ENCODE data around the gene CCT7. TPM values are rescaled to one million over a fixed set of nuclear protein-coding genes. Genes with fewer than 3 reads are reported as not detected.

CCT7 gene
- total and polyA plus RNA-seq, 2 donors (not counting 1 experiment from before 2014, with no cell fraction given): 94.4 to 160 TPM

- Histone ChIP-seq H3K79me2 (ENCODE audit: control insufficient read depth, insufficient read depth, low read length) (no peaks in the 10 kb centered on the region), H3K9me3 (ENCODE audit: control extremely low read depth in 1 of 3, control insufficient read depth in 2 of 3, insufficient read depth in 1 of 3, low read length in 2 of 3) (no peaks in the 10 kb centered on the region), H3K27ac (ENCODE audit: low read length in 2 of 2) (no peak overlapping the region), H3K27me3 (replicated peaks in 1 of 4; ENCODE audit: control extremely low read depth in 1 of 4, control insufficient read depth in 3 of 4, insufficient read depth in 4 of 4, low read length in 3 of 4) (no peaks in the 10 kb centered on the region), H4K20me1 (ENCODE audit: control insufficient read depth, insufficient read depth, low read length, poor library complexity, severe bottlenecking) (peaks cover 4% of the 10 kb centered on the region), H3K36me3 (replicated peaks in 1 of 2; ENCODE audit: control extremely low read depth in 1 of 2, control insufficient read depth in 1 of 2, extremely low read depth in 1 of 2, insufficient read depth in 2 of 2, low read length in 1 of 2) (peaks cover 0 to 54% of the 10 kb centered on the region in 2 experiments), H2AFZ (ENCODE audit: insufficient read depth, low read depth, low read length, poor library complexity, severe bottlenecking) (no peak overlapping the region), H3K9ac (ENCODE audit: low read length) (no peak overlapping the region), H3K4me2 (replicated peaks; ENCODE audit: low read depth, low read length, poor library complexity, severe bottlenecking) (no peak overlapping the region), H3K4me1 (ENCODE audit: control insufficient read depth in 2 of 2, insufficient read depth in 2 of 2, low read length in 2 of 2) (no peaks in the 10 kb centered on the region), H3K4me3 (ENCODE audit: control extremely low read depth in 1 of 5, extremely low read depth in 1 of 5, insufficient read depth in 1 of 5, low read depth in 2 of 5, low read length in 4 of 5) (no peak overlapping the region)
- intact Hi-C loops (cut with micrococcal nuclease): no loop called here
- no peaks in the 10 kb centered on the region for H3K9me3 Mint-ChIP-seq (ENCODE audit: insufficient read depth)
- no peak overlapping the region for H3K4me3 Mint-ChIP-seq
- TF ChIP-seq EZH2 (IDR thresholded peaks at IDR 0.05; ENCODE audit: borderline replicate concordance, insufficient read depth, low read depth, low read length, poor library complexity, severe bottlenecking): no peak
- TF ChIP-seq CTCF (IDR thresholded peaks at IDR 0.05): no peak
- H3K27me3 Mint-ChIP-seq: no peaks in the 10 kb centered on the region
- no peak for DNase-seq
- 100% methylated on average over 1 of the region's 4 CpGs for WGBS (ENCODE audit: insufficient coverage)
- no peaks in the 10 kb centered on the region for H3K4me1 Mint-ChIP-seq
- no peak overlapping the region for H3K27ac Mint-ChIP-seq
- ChIA-PET CTCF (no interaction called here), POLR2A (no interaction called here)
- ATAC-seq (ENCODE audit: low read depth): no peak
Measured at GRCh38 chr2:73255007-73255644, 21.0 kb downstream of the CCT7 start.

DNA sequence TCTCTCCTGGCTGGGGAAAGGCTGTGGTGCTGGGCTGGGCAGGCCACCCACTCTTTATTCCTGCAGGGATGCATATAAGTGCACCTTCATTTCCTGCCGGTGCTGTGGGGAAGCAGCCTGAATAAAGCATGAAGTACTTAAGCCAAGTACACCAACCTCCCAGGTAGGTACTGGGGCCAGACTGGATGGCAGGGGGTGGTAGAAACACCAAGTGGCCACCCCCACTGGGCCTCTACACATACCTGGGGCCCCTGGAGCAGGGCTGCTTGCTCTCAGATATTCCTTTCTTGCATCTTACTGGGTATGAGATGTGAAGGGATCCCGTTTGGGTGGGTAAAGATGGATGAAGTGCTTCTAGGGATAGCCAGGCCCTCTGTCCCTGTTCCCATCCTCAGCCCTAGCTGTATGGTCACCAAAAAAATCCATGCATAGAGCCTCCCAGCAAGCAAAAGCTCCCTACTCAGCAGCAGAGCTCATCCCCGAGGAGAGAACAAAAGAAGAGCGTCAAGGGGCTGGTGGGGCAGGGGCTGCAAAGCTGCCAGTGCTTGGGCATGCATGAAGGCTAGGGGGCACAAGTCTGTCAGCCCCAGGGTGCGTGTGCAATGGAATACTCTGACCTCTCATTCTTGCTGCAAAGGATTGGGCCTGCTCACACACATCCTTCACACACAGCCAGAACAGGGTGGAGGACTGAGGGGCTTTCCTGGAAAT lies 22.0 kb downstream of the CCT7 start:
- no peaks in the 10 kb centered on the region for H3K27me3 ChIP-seq (replicated peaks in 1 of 4; ENCODE audit: control extremely low read depth in 1 of 4, control insufficient read depth in 3 of 4, insufficient read depth in 4 of 4, low read length in 3 of 4)
- no peaks in the 10 kb centered on the region for H3K79me2 ChIP-seq (ENCODE audit: control insufficient read depth, insufficient read depth, low read length)
- Mint-ChIP-seq H3K27ac (no peak overlapping the region), H3K9me3 (ENCODE audit: insufficient read depth) (no peaks in the 10 kb centered on the region), H3K4me3 (no peak overlapping the region), H3K4me1 (no peaks in the 10 kb centered on the region), H3K27me3 (no peaks in the 10 kb centered on the region)
- DNase-seq: no peak
- no peak overlapping the region for H2AFZ ChIP-seq (ENCODE audit: insufficient read depth, low read depth, low read length, poor library complexity, severe bottlenecking)
- no peak overlapping the region for H3K9ac ChIP-seq (ENCODE audit: low read length)
- no peak for TF ChIP-seq CTCF (IDR thresholded peaks at IDR 0.05)
- TF ChIP-seq EZH2 (IDR thresholded peaks at IDR 0.05; ENCODE audit: borderline replicate concordance, insufficient read depth, low read depth, low read length, poor library complexity, severe bottlenecking): no peak
- peak; percentile 14 for ATAC-seq (ENCODE audit: low read depth)
- no peak overlapping the region for H3K4me2 ChIP-seq (replicated peaks; ENCODE audit: low read depth, low read length, poor library complexity, severe bottlenecking)
- H3K4me1 ChIP-seq (ENCODE audit: control insufficient read depth in 2 of 2, insufficient read depth in 2 of 2, low read length in 2 of 2): no peaks in the 10 kb centered on the region
- ChIA-PET POLR2A (no interaction called here), CTCF (interaction anchor here (1.5 kb wide), 1 partner anchor 32 kb away, joined by 3 read pairs; no protein-coding TSS in a partner anchor)
- H3K27ac ChIP-seq (ENCODE audit: low read length in 2 of 2): no peak overlapping the region
- intact Hi-C loops (cut with micrococcal nuclease): no loop called here
- peaks cover 0 to 45% of the 10 kb centered on the region in 2 experiments for H3K36me3 ChIP-seq (replicated peaks in 1 of 2; ENCODE audit: control extremely low read depth in 1 of 2, control insufficient read depth in 1 of 2, extremely low read depth in 1 of 2, insufficient read depth in 2 of 2, low read length in 1 of 2)
- H3K9me3 ChIP-seq (ENCODE audit: control extremely low read depth in 1 of 3, control insufficient read depth in 2 of 3, insufficient read depth in 1 of 3, low read length in 2 of 3): no peaks in the 10 kb centered on the region
- WGBS (ENCODE audit: insufficient coverage): 100% methylated on average over 2 of the region's 5 CpGs
- H3K4me3 ChIP-seq (ENCODE audit: control extremely low read depth in 1 of 5, extremely low read depth in 1 of 5, insufficient read depth in 1 of 5, low read depth in 2 of 5, low read length in 4 of 5): no peak overlapping the region
- H4K20me1 ChIP-seq (ENCODE audit: control insufficient read depth, insufficient read depth, low read length, poor library complexity, severe bottlenecking): peaks cover 4% of the 10 kb centered on the region
